Measurements from ENCODE around the gene PRDM8.
"Not testable (repeated sequence)": the region's sequence is repeated elsewhere in the genome, so short reads cannot be mapped to it uniquely, and the experiment has no call there.

The PRDM8 gene

DNA sequence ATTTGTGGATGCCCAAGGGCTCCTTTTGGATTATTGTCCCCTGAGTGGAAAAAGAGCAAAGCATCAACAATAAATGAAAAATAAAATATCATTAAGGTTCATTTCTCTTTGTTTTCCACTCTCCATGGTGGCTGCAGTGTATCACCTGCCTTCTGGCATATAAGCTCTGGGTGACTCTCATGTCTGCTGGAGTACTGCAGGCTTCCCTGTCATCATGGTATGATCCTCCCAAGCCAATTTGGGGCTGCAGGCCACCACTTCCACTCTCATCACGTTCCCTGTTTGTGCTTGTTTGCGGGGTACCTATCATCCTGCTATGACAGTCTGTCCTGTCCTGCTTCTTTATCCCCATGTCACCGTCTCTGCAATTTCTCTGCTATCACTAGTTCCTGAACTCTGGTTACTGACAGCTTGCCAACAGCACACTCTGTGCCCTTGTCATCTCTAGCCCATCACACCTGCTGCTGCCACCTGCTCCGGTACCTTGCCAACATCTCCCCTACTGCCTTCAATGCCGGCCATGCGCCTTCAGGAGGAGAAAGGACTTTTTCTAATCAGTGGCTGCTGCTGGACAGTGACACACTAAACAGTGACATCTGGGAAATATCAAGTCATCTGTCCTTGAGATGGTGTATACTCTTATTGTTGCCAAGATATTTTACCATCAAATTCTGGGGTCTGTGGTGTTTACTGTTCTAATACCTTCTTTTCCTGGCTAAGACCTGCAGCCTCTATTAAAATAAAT lies 46.1 kb downstream of the PRDM8 start:
- DNase-seq (ENCODE audit: low spot score) (no peak), ATAC-seq (ENCODE audit: low read depth) (no peak)
- Histone ChIP-seq H3K4me1 (ENCODE audit: insufficient read depth, poor library complexity, severe bottlenecking) (peaks cover 31% of the 10 kb centered on the region), H3K27ac (ENCODE audit: poor library complexity, severe bottlenecking) (no peak overlapping the region), H3K4me3 (ENCODE audit: severe bottlenecking) (no peak overlapping the region), H3K36me3 (ENCODE audit: low read depth) (no peaks in the 10 kb centered on the region), H3K27me3 (ENCODE audit: insufficient read depth, poor library complexity, severe bottlenecking) (no peaks in the 10 kb centered on the region), H3K9me3 (ENCODE audit: severe bottlenecking) (no peaks in the 10 kb centered on the region)
- TF ChIP-seq, protein P1, sequence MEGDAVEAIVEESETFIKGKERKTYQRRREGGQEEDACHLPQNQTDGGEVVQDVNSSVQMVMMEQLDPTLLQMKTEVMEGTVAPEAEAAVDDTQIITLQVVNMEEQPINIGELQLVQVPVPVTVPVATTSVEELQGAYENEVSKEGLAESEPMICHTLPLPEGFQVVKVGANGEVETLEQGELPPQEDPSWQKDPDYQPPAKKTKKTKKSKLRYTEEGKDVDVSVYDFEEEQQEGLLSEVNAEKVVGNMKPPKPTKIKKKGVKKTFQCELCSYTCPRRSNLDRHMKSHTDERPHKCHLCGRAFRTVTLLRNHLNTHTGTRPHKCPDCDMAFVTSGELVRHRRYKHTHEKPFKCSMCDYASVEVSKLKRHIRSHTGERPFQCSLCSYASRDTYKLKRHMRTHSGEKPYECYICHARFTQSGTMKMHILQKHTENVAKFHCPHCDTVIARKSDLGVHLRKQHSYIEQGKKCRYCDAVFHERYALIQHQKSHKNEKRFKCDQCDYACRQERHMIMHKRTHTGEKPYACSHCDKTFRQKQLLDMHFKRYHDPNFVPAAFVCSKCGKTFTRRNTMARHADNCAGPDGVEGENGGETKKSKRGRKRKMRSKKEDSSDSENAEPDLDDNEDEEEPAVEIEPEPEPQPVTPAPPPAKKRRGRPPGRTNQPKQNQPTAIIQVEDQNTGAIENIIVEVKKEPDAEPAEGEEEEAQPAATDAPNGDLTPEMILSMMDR (IDR thresholded peaks at IDR 0.05; ENCODE audit: poor library complexity, severe bottlenecking): no peak

DNA sequence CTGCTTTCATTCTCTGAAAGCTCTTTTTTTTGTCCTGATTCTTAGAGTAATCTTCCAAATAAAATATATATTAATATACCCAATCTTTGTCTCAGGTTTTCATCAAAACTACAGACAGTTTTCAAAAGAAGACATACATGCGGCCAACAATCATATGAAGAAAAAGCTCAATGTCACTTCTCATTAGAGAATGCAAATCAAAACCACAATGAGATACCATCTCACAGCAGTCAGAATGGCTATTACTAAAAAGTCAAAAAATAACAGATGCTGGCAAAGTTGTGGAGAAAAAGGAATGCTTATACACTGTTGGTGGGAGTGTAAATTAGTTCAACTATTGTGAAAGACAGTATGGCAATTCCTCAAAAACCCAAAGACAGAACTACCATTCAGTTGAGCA lies 50.2 kb downstream of the PRDM8 start:
- DNase-seq (ENCODE audit: low spot score); H3K4me3 ChIP-seq (ENCODE audit: severe bottlenecking): not testable (repeated sequence)

DNA sequence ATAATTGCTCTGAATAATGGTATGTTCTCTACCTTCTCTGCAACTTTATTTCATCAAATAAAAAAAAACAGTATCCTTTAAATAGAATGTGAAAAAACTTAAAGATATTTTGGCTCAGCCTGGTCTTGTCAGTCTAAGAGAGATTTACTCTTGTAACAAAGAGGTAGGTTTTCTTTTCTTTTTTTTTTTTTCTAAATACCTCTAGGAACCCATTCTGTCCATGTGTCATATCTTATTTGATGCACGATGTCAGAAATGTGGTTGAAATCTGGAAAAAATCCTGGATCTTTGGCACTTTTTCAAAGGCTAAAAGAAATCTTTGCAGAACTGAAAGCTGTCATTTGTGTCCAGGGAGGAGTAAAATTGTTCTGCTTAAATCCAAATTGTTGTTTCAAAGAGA lies 51.8 kb downstream of the PRDM8 start:
- Histone ChIP-seq H3K36me3 (ENCODE audit: low read depth) (no peaks in the 10 kb centered on the region), H3K27me3 (ENCODE audit: insufficient read depth, poor library complexity, severe bottlenecking) (no peaks in the 10 kb centered on the region), H3K4me3 (ENCODE audit: severe bottlenecking) (no peak overlapping the region), H3K9me3 (ENCODE audit: severe bottlenecking) (no peaks in the 10 kb centered on the region), H3K4me1 (ENCODE audit: insufficient read depth, poor library complexity, severe bottlenecking) (no peaks in the 10 kb centered on the region), H3K27ac (ENCODE audit: poor library complexity, severe bottlenecking) (no peak overlapping the region)
- ATAC-seq (ENCODE audit: low read depth) (no peak), DNase-seq (ENCODE audit: low spot score) (no peak)
- TF ChIP-seq, protein P1 (IDR thresholded peaks at IDR 0.05; ENCODE audit: poor library complexity, severe bottlenecking): no peak

More for the DNA sequence above, 50.2 kb downstream of the PRDM8 start:
- not testable (repeated sequence) for H3K9me3 ChIP-seq (ENCODE audit: severe bottlenecking); H3K36me3 ChIP-seq (ENCODE audit: low read depth); H3K27me3 ChIP-seq (ENCODE audit: insufficient read depth, poor library complexity, severe bottlenecking); ATAC-seq (ENCODE audit: low read depth); H3K4me1 ChIP-seq (ENCODE audit: insufficient read depth, poor library complexity, severe bottlenecking); H3K27ac ChIP-seq (ENCODE audit: poor library complexity, severe bottlenecking)

DNA sequence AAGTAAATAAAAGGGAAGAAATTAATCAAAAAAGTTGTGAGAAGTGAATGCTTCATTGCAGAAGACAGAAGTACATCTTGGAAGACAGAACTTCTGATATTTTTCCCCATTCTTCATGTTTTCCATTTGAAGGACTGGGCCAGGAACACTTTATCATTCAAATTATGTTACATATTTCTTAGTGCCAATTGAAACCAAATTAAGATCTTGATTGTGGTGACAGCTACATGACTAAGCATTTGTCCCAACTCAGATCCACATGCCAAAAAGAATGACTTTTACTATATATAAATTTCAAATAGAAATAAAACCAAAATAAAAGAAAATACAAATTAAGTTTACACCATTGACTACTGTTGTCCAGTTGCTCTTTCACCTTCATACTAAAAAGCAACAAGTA lies 55.1 kb downstream of the PRDM8 start:
- ATAC-seq (ENCODE audit: low read depth): no peak
- no peaks in the 10 kb centered on the region for H3K4me1 ChIP-seq (ENCODE audit: insufficient read depth, poor library complexity, severe bottlenecking)
- H3K36me3 ChIP-seq (ENCODE audit: low read depth): no peaks in the 10 kb centered on the region
- no peaks in the 10 kb centered on the region for H3K9me3 ChIP-seq (ENCODE audit: severe bottlenecking)
- H3K27me3 ChIP-seq (ENCODE audit: insufficient read depth, poor library complexity, severe bottlenecking): no peaks in the 10 kb centered on the region
- H3K4me3 ChIP-seq (ENCODE audit: severe bottlenecking): no peak overlapping the region
- DNase-seq (ENCODE audit: low spot score): no peak
- no peak overlapping the region for H3K27ac ChIP-seq (ENCODE audit: poor library complexity, severe bottlenecking)
- TF ChIP-seq, protein P1 (IDR thresholded peaks at IDR 0.05; ENCODE audit: poor library complexity, severe bottlenecking): no peak

DNA sequence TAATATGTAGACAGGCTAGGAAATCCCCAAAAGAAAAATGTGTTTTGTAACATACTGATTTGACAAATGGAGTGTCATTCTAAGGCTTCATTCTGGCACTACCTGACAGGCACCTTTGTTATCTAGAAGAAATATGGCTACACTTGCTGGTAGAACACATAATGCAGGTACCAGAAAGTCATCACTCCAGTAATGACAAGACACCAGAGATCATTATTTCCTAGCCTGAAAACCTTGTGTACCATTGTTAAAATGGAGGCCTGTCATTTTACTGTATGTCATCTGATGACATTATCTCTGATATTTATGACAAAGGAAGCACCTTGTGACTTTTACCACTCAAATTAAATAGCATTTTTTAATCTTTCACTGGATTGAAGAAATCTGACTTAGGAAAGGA lies 55.6 kb downstream of the PRDM8 start:
- H3K4me3 ChIP-seq (ENCODE audit: severe bottlenecking): no peak overlapping the region
- no peaks in the 10 kb centered on the region for H3K27me3 ChIP-seq (ENCODE audit: insufficient read depth, poor library complexity, severe bottlenecking)
- TF ChIP-seq, protein P1 (IDR thresholded peaks at IDR 0.05; ENCODE audit: poor library complexity, severe bottlenecking): no peak
- no peaks in the 10 kb centered on the region for H3K9me3 ChIP-seq (ENCODE audit: severe bottlenecking)
- H3K27ac ChIP-seq (ENCODE audit: poor library complexity, severe bottlenecking): no peak overlapping the region
- ATAC-seq (ENCODE audit: low read depth): no peak
- DNase-seq (ENCODE audit: low spot score): no peak
- H3K4me1 ChIP-seq (ENCODE audit: insufficient read depth, poor library complexity, severe bottlenecking): no peaks in the 10 kb centered on the region
- no peaks in the 10 kb centered on the region for H3K36me3 ChIP-seq (ENCODE audit: low read depth)
